ENCODE results near the gene CPN2.

CPN2 gene
- total RNA-seq, result 0 reads per million in 3 experiments

GRCh38 chr3:194351080-194351672 is at the start of gene CPN2:
CPN2 (minus strand) TSS chr3:194351328; CDS start chr3:194342702, 8,626 bp downstream.
- DNase-seq, result no peak

- no peak for DNase-seq
These were observed 48.8 kb upstream of the CPN2 start for GRCh38 chr3:194399874-194400411.

GRCh38 chr3:194399166-194399565 is 48.0 kb upstream of the CPN2 start, which contains the start of gene GP5:
GP5 (minus strand) TSS chr3:194399266; CDS start chr3:194398282, 984 bp downstream.
- DNase-seq, result no peak

- DNase-seq, result peak; percentile 7
These were observed 46.7 kb upstream of the CPN2 start for GRCh38 chr3:194397757-194398312.

GRCh38 chr3:194396859-194397756 is 46.0 kb upstream of the CPN2 start:
- peak; percentile 35 for DNase-seq

GRCh38 chr3:194396539-194396858 is 45.4 kb upstream of the CPN2 start:
- no peak for DNase-seq

GRCh38 chr3:194395778-194396538 is 44.8 kb upstream of the CPN2 start:
- peak; percentile 45 for DNase-seq

GRCh38 chr3:194395212-194395611 is 44.1 kb upstream of the CPN2 start:
- DNase-seq, result no peak

GRCh38 chr3:194392576-194392975 is 41.4 kb upstream of the CPN2 start:
- no peak for DNase-seq

GRCh38 chr3:194390835-194391234 is 39.7 kb upstream of the CPN2 start:
- no peak for DNase-seq

- DNase-seq, result no peak
These were observed 38.1 kb upstream of the CPN2 start for GRCh38 chr3:194389269-194389668.

GRCh38 chr3:194387926-194388418 is 36.8 kb upstream of the CPN2 start:
- no peak for DNase-seq

- no peak for DNase-seq
These were observed 36.1 kb upstream of the CPN2 start for GRCh38 chr3:194387276-194387675.

GRCh38 chr3:194386648-194387047 is 35.5 kb upstream of the CPN2 start:
- DNase-seq, result no peak

GRCh38 chr3:194386066-194386465 is 34.9 kb upstream of the CPN2 start:
- no peak for DNase-seq

- DNase-seq, result no peak
These were observed 33.5 kb upstream of the CPN2 start for GRCh38 chr3:194384569-194385001.

- DNase-seq, result no peak
These were observed 33.0 kb upstream of the CPN2 start for GRCh38 chr3:194384156-194384555.

GRCh38 chr3:194383276-194383940 is 32.3 kb upstream of the CPN2 start:
- DNase-seq, result no peak

- DNase-seq, result no peak
These were observed 31.7 kb upstream of the CPN2 start for GRCh38 chr3:194382892-194383223.

- no peak for DNase-seq
These were observed 31.2 kb upstream of the CPN2 start for GRCh38 chr3:194382196-194382891.

- DNase-seq, result no peak
These were observed 30.3 kb upstream of the CPN2 start for GRCh38 chr3:194381460-194381875.

All from central memory CD4-positive, alpha-beta T cell (primary cell).